Placental epithelial cell (primary cell): ENCODE results near the gene FCRL6. TPM values are rescaled to one million over a fixed set of nuclear protein-coding genes. Genes with fewer than 3 reads are reported as not detected.
A peak's percentile ranks its signal among the peaks of the same experiment; 100 is the strongest.

Source experiments
- small RNA-seq: library from RNA; depleted of rRNA; stranded (forward); fragments of <200 nt; gene quantifications from one replicate; pipeline ENCODE3, GENCODE V24; 2012
- total RNA-seq: library from RNA; depleted of rRNA; stranded (reverse); fragments of >200 nt; gene quantifications from 2 replicates; pipeline ENCODE4 v1.2.3, GENCODE V29; 2012

FCRL6 gene, protein sequence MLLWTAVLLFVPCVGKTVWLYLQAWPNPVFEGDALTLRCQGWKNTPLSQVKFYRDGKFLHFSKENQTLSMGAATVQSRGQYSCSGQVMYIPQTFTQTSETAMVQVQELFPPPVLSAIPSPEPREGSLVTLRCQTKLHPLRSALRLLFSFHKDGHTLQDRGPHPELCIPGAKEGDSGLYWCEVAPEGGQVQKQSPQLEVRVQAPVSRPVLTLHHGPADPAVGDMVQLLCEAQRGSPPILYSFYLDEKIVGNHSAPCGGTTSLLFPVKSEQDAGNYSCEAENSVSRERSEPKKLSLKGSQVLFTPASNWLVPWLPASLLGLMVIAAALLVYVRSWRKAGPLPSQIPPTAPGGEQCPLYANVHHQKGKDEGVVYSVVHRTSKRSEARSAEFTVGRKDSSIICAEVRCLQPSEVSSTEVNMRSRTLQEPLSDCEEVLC
- total RNA-seq, result not detected in 2 replicates

GRCh38 chr1:159802111-159802510 lies at the start of gene FCRL6:
Gene FCRL6, plus strand, starts transcription at chr1:159802360. Its CDS starts 65 bp downstream, at chr1:159802425.

GRCh38 chr1:159780583-159781582 lies 21.3 kb upstream of the FCRL6 start, which contains the start of gene DUSP23:
Gene DUSP23, plus strand, starts transcription at chr1:159780962. Its CDS starts 139 bp downstream, at chr1:159781101.

GRCh38 chr1:159826441-159827101 lies 24.4 kb downstream of the FCRL6 start, which contains the start of gene SLAMF8:
Gene SLAMF8, plus strand, starts transcription at chr1:159826873. Its CDS starts 26 bp downstream, at chr1:159826899.

GRCh38 chr1:159862557-159862956 lies 60.4 kb downstream of the FCRL6 start, which contains the start of gene VSIG8:
Gene VSIG8, minus strand, starts transcription at chr1:159862657. Its CDS starts 136 bp downstream, at chr1:159862521.

Small RNAs within 50 kb of the gene (small RNA-seq; reads per million reads assigned to genes)
- gene RF00570, result 1.4 reads per million, percentile 67 among the genes with 10 or more reads in this experiment

Other genes with a start within 250 kb of the FCRL6 start
- not detected in 2 replicates for gene APCS, start 214.5 kb upstream of the FCRL6 start, total RNA-seq
- gene CRP, start 87.8 kb upstream of the FCRL6 start, total RNA-seq, result under 0.01 TPM in 1 of 2 replicates, not detected in the other
- gene DUSP23, start 21.4 kb upstream of the FCRL6 start, total RNA-seq, result 31.0 and 47.8 TPM in 2 replicates
- 2.0 and 8.5 TPM in 2 replicates for gene SLAMF8, start 24.5 kb downstream of the FCRL6 start, total RNA-seq
- 0.22 and 0.39 TPM in 2 replicates for gene VSIG8, start 60.3 kb downstream of the FCRL6 start, total RNA-seq
- 1.1 and 1.2 TPM in 2 replicates for gene CFAP45, start 97.8 kb downstream of the FCRL6 start, total RNA-seq
- 268 and 1,244 TPM in 2 replicates for gene TAGLN2, start 123.1 kb downstream of the FCRL6 start, total RNA-seq
- 7.7 and 9.0 TPM in 2 replicates for gene IGSF9, start 143.3 kb downstream of the FCRL6 start, total RNA-seq
- 4.7 and 6.8 TPM in 2 replicates for gene SLAMF9, start 151.9 kb downstream of the FCRL6 start, total RNA-seq
- gene PIGM, start 229.6 kb downstream of the FCRL6 start, total RNA-seq, result 2.7 and 6.8 TPM in 2 replicates